HK-2 (cell line): ENCODE results near the gene MYO3B.

ENCODE experiments used
- DNase-seq: peaks from one replicate; pipeline ENCODE4 v3.0.0-alpha.2; 2018; ENCODE audit not compliant: unreplicated experiment

The MYO3B gene

GRCh38 chr2:170238776-170239175 is 60.8 kb downstream of the MYO3B start:
- no peak for DNase-seq

- no peak for DNase-seq
Measured at GRCh38 chr2:170240629-170241028, 62.7 kb downstream of the MYO3B start.

GRCh38 chr2:170241756-170242155 is 63.8 kb downstream of the MYO3B start:
- DNase-seq: no peak

GRCh38 chr2:170243118-170243837 is 65.3 kb downstream of the MYO3B start:
- no peak for DNase-seq

- no peak for DNase-seq
Measured at GRCh38 chr2:170243898-170244297, 66.0 kb downstream of the MYO3B start.

- DNase-seq: no peak
Measured at GRCh38 chr2:170244555-170244954, 66.6 kb downstream of the MYO3B start.

- DNase-seq: no peak
Measured at GRCh38 chr2:170245312-170245711, 67.4 kb downstream of the MYO3B start.

GRCh38 chr2:170247333-170247732 is 69.4 kb downstream of the MYO3B start:
- DNase-seq: no peak

- no peak for DNase-seq
Measured at GRCh38 chr2:170247882-170248393, 70.0 kb downstream of the MYO3B start.

GRCh38 chr2:170248574-170249393 is 70.8 kb downstream of the MYO3B start:
- DNase-seq: no peak

GRCh38 chr2:170249761-170250160 is 71.8 kb downstream of the MYO3B start:
- DNase-seq: no peak

- no peak for DNase-seq
Measured at GRCh38 chr2:170250584-170250983, 72.6 kb downstream of the MYO3B start.

- DNase-seq: no peak
Measured at GRCh38 chr2:170252414-170252813, 74.5 kb downstream of the MYO3B start.

GRCh38 chr2:170253721-170254230 is 75.8 kb downstream of the MYO3B start:
- DNase-seq: no peak

- no peak for DNase-seq
Measured at GRCh38 chr2:170254293-170254732, 76.4 kb downstream of the MYO3B start.

GRCh38 chr2:170255137-170255536 is 77.2 kb downstream of the MYO3B start:
- DNase-seq: no peak

- no peak for DNase-seq
Measured at GRCh38 chr2:170255971-170256370, 78.0 kb downstream of the MYO3B start.

GRCh38 chr2:170258382-170258781 is 80.4 kb downstream of the MYO3B start:
- no peak for DNase-seq

GRCh38 chr2:170260188-170260587 is 82.2 kb downstream of the MYO3B start:
- DNase-seq: no peak

GRCh38 chr2:170261566-170261965 is 83.6 kb downstream of the MYO3B start:
- DNase-seq: no peak

- no peak for DNase-seq
Measured at GRCh38 chr2:170262343-170262742, 84.4 kb downstream of the MYO3B start.

- no peak for DNase-seq
Measured at GRCh38 chr2:170262806-170263205, 84.9 kb downstream of the MYO3B start.
